Panc1 (cell line): ENCODE data around the gene NOX5. TPM values are rescaled to one million over a fixed set of nuclear protein-coding genes. Genes with fewer than 3 reads are reported as not detected.
A peak's percentile ranks its signal among the peaks of the same experiment; 100 is the strongest.

ENCODE experiments used
- ATAC-seq: fragments of 200-7000 bp; cut with Tn5 transposase; 2 replicates; pipeline ENCODE4 v1.9.1; 2020; ENCODE audit warnings: mild to moderate bottlenecking, moderate library complexity
- BruUV-seq: library from RNA; stranded (reverse); fragments of 400-500 nt; replicated peaks from 2 replicates; lab custom pipeline; 2021; lab: Mats Ljungman, UMichigan
- CTCF ChIA-PET: fragments of 300-600 bp; sonication (Branson Sonifier 250); formaldehyde crosslinking; loops from one replicate; lab custom pipeline; 2022; ENCODE audit warnings: antibody characterized with exemption; lab: Charles Lee
- POLR2A ChIA-PET: fragments of 300-600 bp; sonication (Branson Sonifier 250); formaldehyde crosslinking; loops from one replicate; lab custom pipeline; 2022; ENCODE audit warnings: antibody characterized with exemption; lab: Charles Lee
- DNase-seq: peaks from one replicate; pipeline ENCODE4 v3.0.0-alpha.2; 2010; ENCODE audit warnings: low read depth, low spot score
- H3K27ac ChIP-seq: 2 replicates; pipeline ENCODE4 v1.5.1; 2011; ENCODE audit warnings: mild to moderate bottlenecking, low read length, inconsistent platforms
- H3K27me3 ChIP-seq: fragments of 200-500 bp; sonication (Bioruptor generic); 2 replicates; pipeline ENCODE4 v1.6.0; 2014; ENCODE audit warnings: low read length, inconsistent platforms; ENCODE audit not compliant: control insufficient read depth, insufficient read depth
- H3K36me3 ChIP-seq: fragments of 200-500 bp; sonication (Bioruptor generic); 2 replicates; pipeline ENCODE4 v1.5.1; 2014; ENCODE audit warnings: inconsistent platforms, mild to moderate bottlenecking, low read length, moderate library complexity; ENCODE audit not compliant: control insufficient read depth, insufficient read depth
- H3K4me1 ChIP-seq: 2 replicates; pipeline ENCODE4 v1.5.1; 2011; ENCODE audit warnings: inconsistent platforms, mild to moderate bottlenecking, low read length, moderate library complexity; ENCODE audit not compliant: control insufficient read depth, insufficient read depth
- H3K4me3 ChIP-seq, 2 experiments: 2 replicates each; pipeline ENCODE4 v1.5.1; 2011 to 2012; ENCODE audit warnings: low read depth in 2 of 2, low read length in 2 of 2, mild to moderate bottlenecking in 2 of 2, inconsistent platforms in 1 of 2, moderate library complexity in 1 of 2
- H3K9me3 ChIP-seq: fragments of 200-500 bp; sonication (Bioruptor generic); 2 replicates; pipeline ENCODE4 v1.5.1; 2014; ENCODE audit warnings: low read depth, mild to moderate bottlenecking, inconsistent platforms, low read length, moderate library complexity; ENCODE audit not compliant: control insufficient read depth, insufficient read depth
- CTCF ChIP-seq: fragments of 450-650 bp; IDR thresholded peaks from 2 replicates; pipeline ENCODE4 v1.5.1; 2017; ENCODE audit warnings: mild to moderate bottlenecking
- POLR2AphosphoS5 ChIP-seq: IDR thresholded peaks from 2 replicates; pipeline ENCODE4 v1.6.1; 2012; ENCODE audit warnings: mild to moderate bottlenecking, low read depth, low read length, moderate library complexity
- REST ChIP-seq, 2 experiments: IDR thresholded peaks; 2 replicates each; pipeline ENCODE4 v1.6.1; 2011 to 2012; ENCODE audit warnings: low read depth in 2 of 2, control low read depth in 1 of 2, low read length in 1 of 2, mild to moderate bottlenecking in 1 of 2, moderate library complexity in 1 of 2; ENCODE audit not compliant: insufficient read depth in 1 of 2
- SIN3A ChIP-seq: IDR thresholded peaks from 2 replicates; pipeline ENCODE4 v1.6.1; 2012; ENCODE audit warnings: low read depth, mild to moderate bottlenecking, low read length, moderate library complexity, borderline replicate concordance; ENCODE audit not compliant: insufficient read depth
- TCF7L2 ChIP-seq: IDR thresholded peaks from 2 replicates; pipeline ENCODE4 v1.6.1; 2011; ENCODE audit warnings: mild to moderate bottlenecking, low read depth, low read length, inconsistent platforms
- in situ Hi-C: cut with HindIII; loops from 2 replicates; pipeline ENCODE4 v1.10.0; 2016; ENCODE audit warnings: low sequenced_read_pairs, low pct_unique_long_range_greater_than_20kb
- intact Hi-C: fragments of 100-400 bp; cut with micrococcal nuclease; formaldehyde crosslinking; loops from one replicate; pipeline ENCODE4 v1.10.0; 2022; ENCODE audit not compliant: unreplicated experiment
- total RNA-seq: library from RNA; stranded (reverse); gene quantifications from one replicate; pipeline ENCODE4 v1.2.1, GENCODE V29; 2021; ENCODE audit not compliant: unreplicated experiment

Gene NOX5
- total RNA-seq, 1 experiment from 2014 or later: 0.26 TPM

DNA sequence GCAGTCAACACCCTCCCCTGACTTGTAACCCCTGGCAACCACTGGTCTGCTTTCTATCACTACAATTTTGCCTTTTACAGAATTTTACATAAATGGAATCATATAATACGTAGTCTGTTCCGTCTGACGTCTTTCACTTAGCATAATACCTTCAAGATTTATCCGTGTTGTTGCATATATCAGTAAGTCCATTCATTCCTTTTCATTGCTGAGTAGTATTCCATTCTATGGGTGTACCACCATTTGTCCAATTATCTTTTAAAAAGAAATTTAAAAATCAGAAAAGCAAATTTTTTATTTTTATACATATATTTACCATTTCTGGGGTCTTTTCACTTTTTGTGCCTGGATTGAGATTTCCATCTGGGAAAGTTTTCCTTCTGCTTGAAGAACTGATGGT is 35.5 kb downstream of the NOX5 start:
- ChIA-PET POLR2A (no interaction called here), CTCF (no interaction called here)
- Histone ChIP-seq H3K27me3 (no peaks in the 10 kb centered on the region), H3K4me3 (no peak overlapping the region), H3K4me1 (no peaks in the 10 kb centered on the region), H3K9me3 (no peaks in the 10 kb centered on the region), H3K27ac (no peak overlapping the region), H3K36me3 (no peaks in the 10 kb centered on the region)
- DNase-seq (no peak), ATAC-seq (no peak)
- BruUV-seq: no TSS peak
- in situ Hi-C loops: no loop called here
- TF ChIP-seq TCF7L2 (no peak), SIN3A (no peak), POLR2AphosphoS5 (no peak), CTCF (no peak)
- intact Hi-C loops: no loop called here

DNA sequence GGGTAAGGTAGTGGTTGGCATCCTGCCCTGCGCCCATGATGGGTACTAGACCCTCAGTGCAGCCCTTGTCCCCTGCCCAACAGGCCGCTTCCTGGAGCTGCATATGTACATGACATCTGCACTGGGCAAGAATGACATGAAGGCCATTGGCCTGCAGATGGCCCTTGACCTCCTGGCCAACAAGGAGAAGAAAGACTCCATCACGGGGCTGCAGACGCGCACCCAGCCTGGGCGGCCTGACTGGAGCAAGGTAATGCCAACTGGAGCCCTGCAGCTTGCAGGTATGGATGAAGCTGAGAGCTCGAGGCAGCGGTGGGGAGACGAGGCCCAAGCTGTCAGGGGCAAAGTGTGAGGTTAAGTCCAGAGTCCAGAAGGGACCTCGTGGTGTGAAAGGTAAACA is 40.8 kb downstream of the NOX5 start:
- Histone ChIP-seq H3K27me3 (no peaks in the 10 kb centered on the region; the same call in 1 of the 2 replicates), H3K27ac (no peak overlapping the region), H3K4me3 (no peak overlapping the region), H3K4me1 (0 out of 2 replicates have a peak, but pooled peaks cover 4% of the 10 kb centered on the region), H3K9me3 (no peaks in the 10 kb centered on the region), H3K36me3 (no peaks in the 10 kb centered on the region)
- in situ Hi-C loops (no loop called here), intact Hi-C loops (loop anchor here (5.0 kb wide), 1 partner anchor 357 kb away; the partner anchor contains the start of gene KIF23)
- no peak for DNase-seq
- ChIA-PET POLR2A (no interaction called here), CTCF (no interaction called here)
- TF ChIP-seq SIN3A: no peak
- TF ChIP-seq CTCF: no peak
- no peak for TF ChIP-seq TCF7L2
- ATAC-seq: no peak
- no TSS peak for BruUV-seq

- H3K4me3 ChIP-seq: no peak overlapping the region
- no peak for ATAC-seq
- BruUV-seq: no TSS peak
- ChIA-PET CTCF (no interaction called here), POLR2A (no interaction called here)
- in situ Hi-C loops (no loop called here), intact Hi-C loops (loop anchor here (5.0 kb wide), 1 partner anchor 356 kb away; the partner anchor contains the start of gene KIF23)
- H3K4me1 ChIP-seq: 0 out of 2 replicates have a peak, but pooled peaks cover 4% of the 10 kb centered on the region
- no peak for TF ChIP-seq TCF7L2
- TF ChIP-seq CTCF: no peak
- TF ChIP-seq REST (IDR thresholded peaks at IDR 0.05; ENCODE audit: insufficient read depth in 1 of 2, low read depth in 2 of 2, low read length in 1 of 2): peak; percentile 84 to 88
- no peak overlapping the region for H3K27ac ChIP-seq
- no peaks in the 10 kb centered on the region; the same call in 1 of the 2 replicates for H3K27me3 ChIP-seq
- DNase-seq: no peak
- no peaks in the 10 kb centered on the region for H3K36me3 ChIP-seq
- H3K9me3 ChIP-seq: no peaks in the 10 kb centered on the region
Measured at GRCh38 chr15:69056365-69056764, 41.9 kb downstream of the NOX5 start.
